ENCODE results near the gene PEMT.

The PEMT gene

GRCh38 chr17:17525311-17525710 is 66.2 kb downstream of the PEMT start:
- Histone ChIP-seq H4K20me1 (ENCODE audit: low read depth, low read length) (no peaks in the 10 kb centered on the region), H3K4me2 (ENCODE audit: low read depth, low read length, poor library complexity, severe bottlenecking) (no peak overlapping the region), H2AFZ (ENCODE audit: low read depth, low read length, severe bottlenecking) (no peak overlapping the region), H3K9ac (ENCODE audit: low read length) (no peak overlapping the region), H3K27ac (ENCODE audit: low read depth, low read length) (no peak overlapping the region), H3K9me3 (ENCODE audit: insufficient read depth, low read length) (no peaks in the 10 kb centered on the region), H3K79me2 (ENCODE audit: insufficient read depth, low read length) (no peaks in the 10 kb centered on the region), H3K36me3 (ENCODE audit: low read length) (no peaks in the 10 kb centered on the region), H3K27me3 (ENCODE audit: low read length) (no peaks in the 10 kb centered on the region), H3F3A (ENCODE audit: insufficient read depth) (no peaks in the 10 kb centered on the region), H3K9me2 (replicated peaks; ENCODE audit: insufficient read depth, low read length) (no peaks in the 10 kb centered on the region), H3K4me3 (ENCODE audit: insufficient read depth, low read length, poor library complexity, severe bottlenecking) (no peak overlapping the region)
- TF ChIP-seq, protein P1, sequence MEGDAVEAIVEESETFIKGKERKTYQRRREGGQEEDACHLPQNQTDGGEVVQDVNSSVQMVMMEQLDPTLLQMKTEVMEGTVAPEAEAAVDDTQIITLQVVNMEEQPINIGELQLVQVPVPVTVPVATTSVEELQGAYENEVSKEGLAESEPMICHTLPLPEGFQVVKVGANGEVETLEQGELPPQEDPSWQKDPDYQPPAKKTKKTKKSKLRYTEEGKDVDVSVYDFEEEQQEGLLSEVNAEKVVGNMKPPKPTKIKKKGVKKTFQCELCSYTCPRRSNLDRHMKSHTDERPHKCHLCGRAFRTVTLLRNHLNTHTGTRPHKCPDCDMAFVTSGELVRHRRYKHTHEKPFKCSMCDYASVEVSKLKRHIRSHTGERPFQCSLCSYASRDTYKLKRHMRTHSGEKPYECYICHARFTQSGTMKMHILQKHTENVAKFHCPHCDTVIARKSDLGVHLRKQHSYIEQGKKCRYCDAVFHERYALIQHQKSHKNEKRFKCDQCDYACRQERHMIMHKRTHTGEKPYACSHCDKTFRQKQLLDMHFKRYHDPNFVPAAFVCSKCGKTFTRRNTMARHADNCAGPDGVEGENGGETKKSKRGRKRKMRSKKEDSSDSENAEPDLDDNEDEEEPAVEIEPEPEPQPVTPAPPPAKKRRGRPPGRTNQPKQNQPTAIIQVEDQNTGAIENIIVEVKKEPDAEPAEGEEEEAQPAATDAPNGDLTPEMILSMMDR (IDR thresholded peaks at IDR 0.05; ENCODE audit: insufficient read depth, low read length, poor library complexity, severe bottlenecking): no peak
- no peak for TF ChIP-seq EZH2phosphoT487 (conservative IDR thresholded peaks at IDR 0.05; ENCODE audit: low read length)

DNA sequence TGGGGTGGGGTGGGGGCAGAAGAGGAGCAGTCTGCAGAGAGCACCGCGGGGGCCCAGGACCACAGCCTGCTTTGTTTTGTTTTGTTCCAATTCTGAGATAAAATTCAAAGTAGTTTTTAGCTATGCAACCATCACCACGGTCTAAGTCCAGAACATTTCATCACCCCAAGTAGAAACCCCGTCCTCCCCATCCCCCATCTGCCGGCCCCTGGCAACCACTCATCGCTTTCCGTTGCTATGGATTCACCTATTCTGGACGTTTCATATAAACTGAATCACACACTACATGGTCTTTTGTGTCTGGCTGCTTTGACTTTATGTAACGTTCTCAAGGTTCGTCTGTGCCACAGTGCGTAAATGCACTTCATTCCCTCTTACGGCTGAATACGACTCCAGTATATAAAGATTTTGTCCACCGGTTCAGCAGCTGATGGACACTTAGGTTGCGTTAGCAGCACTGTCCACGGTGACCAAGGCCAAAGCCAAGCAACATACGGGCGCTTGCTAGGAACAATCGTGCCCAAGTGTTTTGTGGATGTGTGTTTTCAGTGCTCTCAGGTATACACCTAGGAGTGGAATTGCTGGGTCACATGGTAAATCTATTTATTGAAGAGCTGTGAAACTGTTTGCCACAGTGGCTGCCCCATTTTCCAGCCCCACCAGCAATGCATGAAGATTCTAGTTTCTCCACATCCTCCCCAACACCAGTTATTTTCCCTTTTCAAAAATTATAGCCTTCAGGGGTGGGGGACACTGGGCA is 67.6 kb downstream of the PEMT start:
- H3K36me3 ChIP-seq (ENCODE audit: low read length): no peaks in the 10 kb centered on the region
- no peaks in the 10 kb centered on the region for H4K20me1 ChIP-seq (ENCODE audit: low read depth, low read length)
- H3K27ac ChIP-seq (ENCODE audit: low read depth, low read length): no peak overlapping the region
- no peaks in the 10 kb centered on the region for H3F3A ChIP-seq (ENCODE audit: insufficient read depth)
- no peaks in the 10 kb centered on the region for H3K9me2 ChIP-seq (replicated peaks; ENCODE audit: insufficient read depth, low read length)
- no peak overlapping the region for H3K4me2 ChIP-seq (ENCODE audit: low read depth, low read length, poor library complexity, severe bottlenecking)
- TF ChIP-seq, protein P1 (IDR thresholded peaks at IDR 0.05; ENCODE audit: insufficient read depth, low read length, poor library complexity, severe bottlenecking): no peak
- no peak for TF ChIP-seq EZH2phosphoT487 (conservative IDR thresholded peaks at IDR 0.05; ENCODE audit: low read length)
- no peaks in the 10 kb centered on the region for H3K79me2 ChIP-seq (ENCODE audit: insufficient read depth, low read length)
- no peak overlapping the region for H3K4me3 ChIP-seq (ENCODE audit: insufficient read depth, low read length, poor library complexity, severe bottlenecking)
- H3K9ac ChIP-seq (ENCODE audit: low read length): no peak overlapping the region
- no peak overlapping the region for H2AFZ ChIP-seq (ENCODE audit: low read depth, low read length, severe bottlenecking)
- H3K27me3 ChIP-seq (ENCODE audit: low read length): no peaks in the 10 kb centered on the region
- H3K9me3 ChIP-seq (ENCODE audit: insufficient read depth, low read length): no peaks in the 10 kb centered on the region

GRCh38 chr17:17523001-17523730 is 68.3 kb downstream of the PEMT start:
- H3K4me3 ChIP-seq (ENCODE audit: insufficient read depth, low read length, poor library complexity, severe bottlenecking): no peak overlapping the region
- H3K36me3 ChIP-seq (ENCODE audit: low read length): no peaks in the 10 kb centered on the region
- TF ChIP-seq, protein P1 (IDR thresholded peaks at IDR 0.05; ENCODE audit: insufficient read depth, low read length, poor library complexity, severe bottlenecking): no peak
- TF ChIP-seq EZH2phosphoT487 (conservative IDR thresholded peaks at IDR 0.05; ENCODE audit: low read length): no peak
- H3K9me2 ChIP-seq (replicated peaks; ENCODE audit: insufficient read depth, low read length): no peaks in the 10 kb centered on the region
- no peaks in the 10 kb centered on the region for H3K9me3 ChIP-seq (ENCODE audit: insufficient read depth, low read length)
- H3K27me3 ChIP-seq (ENCODE audit: low read length): no peaks in the 10 kb centered on the region
- no peak overlapping the region for H3K4me2 ChIP-seq (ENCODE audit: low read depth, low read length, poor library complexity, severe bottlenecking)
- no peak overlapping the region for H3K27ac ChIP-seq (ENCODE audit: low read depth, low read length)
- H4K20me1 ChIP-seq (ENCODE audit: low read depth, low read length): no peaks in the 10 kb centered on the region
- no peak overlapping the region for H2AFZ ChIP-seq (ENCODE audit: low read depth, low read length, severe bottlenecking)
- H3F3A ChIP-seq (ENCODE audit: insufficient read depth): no peaks in the 10 kb centered on the region
- H3K79me2 ChIP-seq (ENCODE audit: insufficient read depth, low read length): no peaks in the 10 kb centered on the region
- no peak overlapping the region for H3K9ac ChIP-seq (ENCODE audit: low read length)

Data from SU-DHL-6 (cell line).